T47D (cell line): ENCODE measurements around the gene TLDC2.
A peak's percentile ranks its signal among the peaks of the same experiment; 100 is the strongest.
"Not testable (repeated sequence)": the region's sequence is repeated elsewhere in the genome, so short reads cannot be mapped to it uniquely, and the experiment has no call there.

ENCODE experiments used
- DNase-seq, 2 experiments: peaks; one replicate each; pipeline versions ENCODE4 v3.0.0 to v3.0.0-alpha.2; 2011 to 2012; ENCODE audit warnings: low read depth in 1 of 2, low spot score in 1 of 2
- JUND ChIP-seq: IDR thresholded peaks from 2 replicates; pipeline ENCODE4 v1.6.1; 2012; ENCODE audit warnings: low read depth
- in situ Hi-C: cut with HindIII; loops from 2 replicates; pipeline ENCODE4 v1.10.0; 2016; ENCODE audit warnings: low sequenced_read_pairs, low pct_unique_long_range_greater_than_20kb

The TLDC2 gene

GRCh38 chr20:36866681-36867495 lies 9.1 kb upstream of the TLDC2 start:
- in situ Hi-C loops = no loop called here
- no peak for TF ChIP-seq JUND
- DNase-seq = no peak

DNA sequence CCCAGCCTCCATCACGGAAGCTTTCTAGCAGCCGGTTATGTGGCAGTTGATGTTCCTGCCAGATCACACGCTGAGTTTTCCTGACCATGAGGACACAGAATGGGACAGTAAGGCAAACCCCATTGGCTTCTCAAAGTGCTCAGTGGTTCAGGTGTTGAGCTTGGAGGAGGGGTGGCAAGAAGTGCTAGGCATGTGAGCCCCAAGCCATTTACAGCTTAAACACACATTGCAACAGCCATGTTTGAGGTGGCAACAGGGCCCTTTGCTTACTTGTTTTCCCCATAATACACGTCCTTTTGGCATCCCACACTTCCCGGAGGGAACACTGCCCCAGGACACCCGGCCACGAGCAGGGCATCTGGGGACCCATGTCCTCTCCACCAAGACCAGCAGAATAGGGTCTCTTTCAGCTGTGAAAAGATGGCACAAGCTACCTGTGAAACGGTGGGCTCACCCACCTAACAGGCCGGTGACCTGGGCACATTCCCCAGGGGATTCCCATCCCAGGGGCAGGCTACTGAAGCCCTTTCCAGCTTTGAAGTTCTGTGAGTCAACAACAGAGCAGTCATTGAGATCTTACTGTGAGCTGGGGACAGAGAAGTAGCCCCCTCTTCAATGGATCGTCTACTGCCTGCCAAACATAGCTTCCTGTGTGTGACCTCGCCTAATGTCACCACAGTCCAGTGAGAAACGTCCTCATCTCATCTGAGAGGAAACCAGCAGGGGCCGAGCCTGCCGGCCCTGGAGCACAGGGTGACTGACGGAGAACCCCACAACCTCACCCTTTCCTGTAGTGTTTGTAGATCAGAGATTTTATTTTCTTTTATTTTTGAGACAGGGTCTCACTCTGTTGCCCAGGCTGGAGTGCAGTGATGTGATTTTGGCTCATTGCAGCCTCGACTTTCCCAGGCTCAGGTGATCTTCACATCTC lies 4.0 kb upstream of the TLDC2 start:
- peak in 1 of 2 experiments; percentile 78 for DNase-seq
- in situ Hi-C loops = no loop called here

DNA sequence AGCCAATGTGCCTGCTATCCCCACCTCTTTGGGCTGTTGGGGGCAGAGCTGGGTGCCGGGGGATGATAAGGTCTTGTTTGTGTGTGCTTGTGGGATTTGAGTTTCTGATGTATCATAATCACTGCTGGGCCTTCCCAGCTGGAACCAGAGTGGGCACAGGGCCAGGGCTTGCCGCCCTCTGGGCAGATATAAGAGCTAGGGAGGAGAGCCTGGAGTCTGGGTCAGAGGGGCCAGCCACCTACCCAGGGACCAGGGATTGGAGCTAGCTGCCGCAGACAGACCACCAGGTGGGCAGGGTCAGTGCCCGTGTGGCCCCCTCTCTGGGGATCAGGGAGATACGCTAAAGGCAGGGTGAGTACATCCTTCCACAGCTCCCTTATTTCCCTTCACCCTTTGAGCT lies 3.1 kb upstream of the TLDC2 start:
- DNase-seq = no peak
- in situ Hi-C loops = no loop called here
- no peak for TF ChIP-seq JUND

More for the DNA sequence above, 4.0 kb upstream of the TLDC2 start:
- TF ChIP-seq JUND = no peak

- in situ Hi-C loops = no loop called here
- DNase-seq = no peak
- no peak for TF ChIP-seq JUND
Measured at GRCh38 chr20:36873498-36874189, 2.3 kb upstream of the TLDC2 start.

GRCh38 chr20:36875093-36875492 lies 845 bp upstream of the TLDC2 start:
- DNase-seq, in situ Hi-C loops: not testable (repeated sequence)

DNA sequence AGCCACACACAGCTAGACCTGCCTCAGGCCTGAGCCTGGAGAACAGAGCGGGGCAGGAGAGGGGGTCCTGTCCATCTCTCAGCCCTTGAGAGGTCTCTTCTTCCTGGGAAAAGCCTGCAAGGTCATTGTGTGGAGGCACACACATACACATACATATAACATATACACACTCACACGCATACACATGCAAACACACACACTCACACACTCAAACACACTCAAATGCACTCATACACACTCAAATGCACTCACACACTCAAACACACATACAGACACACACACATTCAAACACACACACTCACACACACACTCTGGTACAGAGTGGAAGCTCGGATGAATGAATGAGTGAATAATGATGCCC lies 515 bp downstream of the TLDC2 start:
- no peak for DNase-seq
- no peak for TF ChIP-seq JUND
- in situ Hi-C loops = no loop called here

GRCh38 chr20:36878941-36879340 lies 3.0 kb downstream of the TLDC2 start:
- no peak for DNase-seq
- TF ChIP-seq JUND = no peak
- in situ Hi-C loops = no loop called here

GRCh38 chr20:36880741-36881250 lies 4.9 kb downstream of the TLDC2 start:
- DNase-seq = no peak
- in situ Hi-C loops = no loop called here
- no peak for TF ChIP-seq JUND

- DNase-seq = no peak
- in situ Hi-C loops = no loop called here
- TF ChIP-seq JUND = no peak
Measured at GRCh38 chr20:36881331-36881730, 5.4 kb downstream of the TLDC2 start.

- peak; percentile 49 to 67 for DNase-seq
- in situ Hi-C loops = no loop called here
- TF ChIP-seq JUND = no peak
Measured at GRCh38 chr20:36881888-36882287, 6.0 kb downstream of the TLDC2 start.

DNA sequence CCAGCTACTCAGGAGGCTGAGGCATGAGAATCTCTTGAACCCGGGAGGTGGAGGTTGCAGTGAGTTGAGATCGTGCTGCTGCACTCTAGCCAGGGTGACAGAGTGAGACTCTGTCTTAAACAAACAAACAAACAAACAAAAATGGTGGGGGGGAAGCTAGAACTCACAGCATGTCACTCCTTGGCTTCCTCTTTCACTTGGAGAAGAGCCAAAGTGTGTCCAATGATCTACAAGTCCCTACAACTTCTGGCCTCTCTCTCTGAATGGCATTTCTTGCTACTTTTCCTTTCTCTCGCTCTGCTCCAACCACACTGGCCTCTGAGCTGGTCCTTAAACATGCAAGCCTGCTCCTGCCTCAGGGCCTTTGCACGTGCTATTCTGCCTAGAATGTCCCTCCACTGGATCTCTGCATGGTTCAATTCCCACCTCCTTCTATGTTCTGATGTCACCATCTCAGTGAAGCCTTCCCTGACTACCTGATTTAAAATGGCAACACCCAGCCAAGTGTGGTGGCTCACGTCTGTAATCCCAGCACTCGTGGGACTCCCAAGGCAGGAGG lies 8.1 kb downstream of the TLDC2 start:
- in situ Hi-C loops = no loop called here
- DNase-seq = no peak
- TF ChIP-seq JUND = no peak

- peak in 1 of 2 experiments; percentile 50 for DNase-seq
- in situ Hi-C loops = no loop called here
- TF ChIP-seq JUND = no peak
Measured at GRCh38 chr20:36885356-36885755, 9.4 kb downstream of the TLDC2 start.
